H9 (cell line): Measurements from ENCODE around the gene ABCE1. TPM values are rescaled to one million over a fixed set of nuclear protein-coding genes. Genes with fewer than 3 reads are reported as not detected.

Experiments
- DNase-seq: peaks from one replicate; pipeline ENCODE4 v3.0.0-alpha.2; 2017
- H2AFZ ChIP-seq: one replicate; pipeline ENCODE4 v1.6.1; 2013; ENCODE audit warnings: mild to moderate bottlenecking, low read length, control low read depth, moderate library complexity
- H2AK5ac ChIP-seq: 2 replicates; pipeline ENCODE4 v1.6.1; 2013; ENCODE audit warnings: low read length, control low read depth, mixed read lengths; ENCODE audit not compliant: insufficient read length
- H2BK120ac ChIP-seq: one replicate; pipeline ENCODE4 v1.6.1; 2013; ENCODE audit warnings: low read depth, mild to moderate bottlenecking, low read length, control low read depth, inconsistent platforms; ENCODE audit not compliant: poor library complexity, severe bottlenecking
- H2BK12ac ChIP-seq: 2 replicates; pipeline ENCODE4 v1.6.1; 2013; ENCODE audit warnings: low read length, control low read depth, mixed read lengths, low read depth; ENCODE audit not compliant: insufficient read length
- H2BK15ac ChIP-seq: 2 replicates; pipeline ENCODE4 v1.6.1; 2013; ENCODE audit warnings: low read depth, low read length, control low read depth
- H2BK20ac ChIP-seq: one replicate; pipeline ENCODE4 v1.6.1; 2013; ENCODE audit warnings: low read depth, mild to moderate bottlenecking, low read length, control low read depth, inconsistent platforms; ENCODE audit not compliant: poor library complexity, severe bottlenecking
- H2BK5ac ChIP-seq: 2 replicates; pipeline ENCODE4 v1.6.1; 2013; ENCODE audit warnings: low read length, control low read depth, mixed read lengths; ENCODE audit not compliant: insufficient read length
- H3K14ac ChIP-seq: 2 replicates; pipeline ENCODE4 v1.6.1; 2013; ENCODE audit warnings: low read length, control low read depth; ENCODE audit not compliant: insufficient read depth
- H3K18ac ChIP-seq: 2 replicates; pipeline ENCODE4 v1.6.1; 2013; ENCODE audit warnings: low read depth, mild to moderate bottlenecking, mixed read lengths, low read length, control low read depth; ENCODE audit not compliant: insufficient read length
- H3K23ac ChIP-seq: 2 replicates; pipeline ENCODE4 v1.6.1; 2013; ENCODE audit warnings: low read length, control low read depth, mixed read lengths, low read depth; ENCODE audit not compliant: insufficient read length
- H3K23me2 ChIP-seq: 2 replicates; pipeline ENCODE4 v1.6.1; 2013; ENCODE audit warnings: low read depth, mild to moderate bottlenecking, mixed read lengths, low read length, control low read depth; ENCODE audit not compliant: insufficient read length, poor library complexity, severe bottlenecking
- H3K27ac ChIP-seq: 2 replicates; pipeline ENCODE4 v1.5.1; 2013; ENCODE audit warnings: low read length, control low read depth, mixed read lengths, low read depth; ENCODE audit not compliant: insufficient read length
- H3K27me3 ChIP-seq: 2 replicates; pipeline ENCODE4 v1.6.1; 2013; ENCODE audit warnings: low read length, control low read depth, inconsistent platforms; ENCODE audit not compliant: insufficient read depth
- H3K4ac ChIP-seq: 2 replicates; pipeline ENCODE4 v1.6.1; 2013; ENCODE audit warnings: low read depth, mild to moderate bottlenecking, control low read depth, inconsistent platforms, low read length, moderate library complexity
- H3K4me1 ChIP-seq: 2 replicates; pipeline ENCODE4 v1.6.1; 2013; ENCODE audit warnings: low read length, control low read depth, inconsistent platforms; ENCODE audit not compliant: insufficient read depth
- H3K4me2 ChIP-seq: 2 replicates; pipeline ENCODE4 v1.6.1; 2013; ENCODE audit warnings: low read length, control low read depth, mixed read lengths; ENCODE audit not compliant: insufficient read length, insufficient read depth
- H3K56ac ChIP-seq: 2 replicates; pipeline ENCODE4 v1.6.1; 2013; ENCODE audit warnings: low read depth, mild to moderate bottlenecking, mixed read lengths, low read length, control low read depth; ENCODE audit not compliant: insufficient read length
- H3K79me1 ChIP-seq: 2 replicates; pipeline ENCODE4 v1.6.1; 2013; ENCODE audit warnings: low read depth, mild to moderate bottlenecking, moderate library complexity, low read length, control low read depth, inconsistent platforms; ENCODE audit not compliant: insufficient read depth, poor library complexity, severe bottlenecking
- H3K79me2 ChIP-seq: 2 replicates; pipeline ENCODE4 v1.6.1; 2013; ENCODE audit warnings: low read length, control low read depth, inconsistent platforms; ENCODE audit not compliant: insufficient read depth
- H3K9ac ChIP-seq: 2 replicates; pipeline ENCODE4 v1.6.1; 2013; ENCODE audit warnings: low read length, control low read depth, mixed read lengths; ENCODE audit not compliant: insufficient read length; ENCODE audit errors: extremely low read depth
- H3K9me3 ChIP-seq: one replicate; pipeline ENCODE4 v1.6.1; 2013; ENCODE audit warnings: low read depth, low read length, inconsistent platforms; ENCODE audit not compliant: control insufficient read depth
- H3T11ph ChIP-seq: one replicate; pipeline ENCODE4 v1.6.1; 2013; ENCODE audit warnings: mild to moderate bottlenecking, low read length, control low read depth, inconsistent platforms
- H4K20me1 ChIP-seq: one replicate; pipeline ENCODE4 v1.6.1; 2013; ENCODE audit not compliant: control insufficient read depth, insufficient read length, insufficient read depth
- H4K5ac ChIP-seq: 2 replicates; pipeline ENCODE4 v1.6.1; 2013; ENCODE audit warnings: low read depth, mild to moderate bottlenecking, mixed read lengths, low read length, control low read depth; ENCODE audit not compliant: insufficient read length
- H4K8ac ChIP-seq: replicated peaks from 2 replicates; pipeline ENCODE4 v1.6.1; 2013; ENCODE audit warnings: low read length, control low read depth, mixed read lengths, low read depth; ENCODE audit not compliant: insufficient read length
- H4K91ac ChIP-seq: 2 replicates; pipeline ENCODE4 v1.6.1; 2013; ENCODE audit warnings: low read depth, mild to moderate bottlenecking, moderate library complexity, mixed read lengths, low read length, control low read depth; ENCODE audit not compliant: insufficient read length
- H3K27ac Mint-ChIP-seq, 3 experiments: 2 replicates in 2 of 3; 3 replicates in 1 of 3; pipeline ENCODE4 v1.8.0; 2020 to 2021; ENCODE audit warnings: mixed read lengths in 3 of 3, mild to moderate bottlenecking in 1 of 3, moderate library complexity in 1 of 3
- H3K27me3 Mint-ChIP-seq: 2 replicates; pipeline ENCODE4 v1.8.0; 2021; ENCODE audit warnings: low read depth, mild to moderate bottlenecking, moderate library complexity, mixed read lengths
- H3K36me3 Mint-ChIP-seq, 3 experiments: 2 replicates in 2 of 3; 3 replicates in 1 of 3; pipeline ENCODE4 v1.8.0; 2020 to 2021; ENCODE audit warnings: low read depth in 3 of 3, mixed read lengths in 3 of 3; ENCODE audit not compliant: insufficient read depth in 1 of 3
- H3K4me1 Mint-ChIP-seq, 2 experiments: 2 replicates each; pipeline ENCODE4 v1.8.0; 2020; ENCODE audit warnings: mixed read lengths in 2 of 2
- H3K4me3 Mint-ChIP-seq, 2 experiments: 2 replicates in 1 of 2; 3 replicates in 1 of 2; pipeline ENCODE4 v1.8.0; 2020 to 2021; ENCODE audit warnings: mild to moderate bottlenecking in 2 of 2, mixed read lengths in 2 of 2, moderate library complexity in 1 of 2
- H3K9me3 Mint-ChIP-seq, 2 experiments: 2 replicates in 1 of 2; 3 replicates in 1 of 2; pipeline ENCODE4 v1.8.0; 2020; ENCODE audit warnings: mild to moderate bottlenecking in 2 of 2, mixed read lengths in 2 of 2, moderate library complexity in 1 of 2
- CTCF ChIP-seq: fragments of 200-600 bp; sonication (generic); conservative IDR thresholded peaks from 3 replicates; pipeline ENCODE4 v1.8.0; 2021; ENCODE audit warnings: antibody characterized with exemption, mild to moderate bottlenecking
- WGBS: extraction: QIAGEN DNeasy Blood & Tissue Kit; methylation state at CpG from one replicate; pipeline ENCODE4 v1.1.7; 2013; ENCODE audit warnings: missing lambda C conversion rate, low lambda C conversion rate, mixed read lengths; ENCODE audit not compliant: insufficient read length; ENCODE audit errors: extremely low coverage; 5-methylcytosine and 5-hydroxymethylcytosine counted together
- total RNA-seq: library from RNA; stranded (reverse); gene quantifications from 2 replicates; pipeline ENCODE4 v1.2.1, GENCODE V29; 2021

Gene ABCE1
- total RNA-seq, 1 experiment from 2014 or later = 112 TPM

DNA sequence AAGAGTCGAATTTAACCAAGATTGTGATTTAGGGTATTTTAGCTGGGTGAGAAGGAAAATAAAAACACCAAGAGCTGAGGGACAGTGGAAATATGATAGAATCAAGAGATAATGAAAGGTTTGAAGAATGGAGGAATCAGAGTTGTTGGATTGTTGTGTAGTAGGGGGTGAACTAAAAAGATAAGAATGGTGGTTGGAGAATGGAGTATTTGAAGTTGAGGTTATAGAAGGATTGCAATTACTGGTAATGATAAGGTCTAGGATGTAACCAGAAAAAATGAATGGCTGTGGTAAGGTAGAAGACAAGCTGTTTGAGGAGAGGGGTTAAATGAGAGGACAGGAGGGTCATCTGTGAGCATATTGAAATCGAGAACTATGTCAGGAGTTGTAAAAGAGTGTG, 4.5 kb downstream of the ABCE1 start:
- H4K20me1 ChIP-seq = no peaks in the 10 kb centered on the region
- H3K4me1 ChIP-seq = no peaks in the 10 kb centered on the region
- H4K5ac ChIP-seq = no peak overlapping the region
- no peak overlapping the region for H2AK5ac ChIP-seq
- no peaks in the 10 kb centered on the region for H3K9me3 ChIP-seq
- H2BK5ac ChIP-seq = no peak overlapping the region
- H3K18ac ChIP-seq = no peak overlapping the region
- H4K91ac ChIP-seq = no peak overlapping the region
- no peaks in the 10 kb centered on the region for H3K9me3 Mint-ChIP-seq
- no peak overlapping the region for H2BK15ac ChIP-seq
- H2BK120ac ChIP-seq = no peak overlapping the region
- peaks cover 6 to 8% of the 10 kb centered on the region in 2 experiments for H3K4me1 Mint-ChIP-seq
- TF ChIP-seq CTCF = no peak
- no peak overlapping the region for H3K23ac ChIP-seq
- no peak overlapping the region for H3K14ac ChIP-seq
- H3K4me3 Mint-ChIP-seq = no peak overlapping the region
- H4K8ac ChIP-seq = no peak overlapping the region
- DNase-seq = no peak
- H2AFZ ChIP-seq = no peak overlapping the region
- no CpG with 5 or more reads among the region's 2 CpGs for WGBS
- peaks cover 4 to 22% (median 13%) of the 10 kb centered on the region in 3 experiments for H3K36me3 Mint-ChIP-seq
- H3K27me3 ChIP-seq = no peaks in the 10 kb centered on the region
- H3K27ac ChIP-seq = no peak overlapping the region
- H3K27me3 Mint-ChIP-seq = no peaks in the 10 kb centered on the region
- peaks cover 5% of the 10 kb centered on the region for H3K23me2 ChIP-seq
- H3K4me2 ChIP-seq = no peak overlapping the region
- H3K27ac Mint-ChIP-seq = no peak overlapping the region
- H3K9ac ChIP-seq = no peak overlapping the region
- no peak overlapping the region for H2BK20ac ChIP-seq
- H3K79me1 ChIP-seq = no peaks in the 10 kb centered on the region
- H3K56ac ChIP-seq = no peak overlapping the region
- H3K79me2 ChIP-seq = peaks cover 29% of the 10 kb centered on the region; the same call in 1 of the 2 replicates
- H3T11ph ChIP-seq = no peak overlapping the region
- H3K4ac ChIP-seq = no peak overlapping the region
- H2BK12ac ChIP-seq = no peak overlapping the region
